ENCODE measurements around the gene AGPS.
"Not testable (repeated sequence)": the region's sequence is repeated elsewhere in the genome, so short reads cannot be mapped to it uniquely, and the experiment has no call there.

The AGPS gene

GRCh38 chr2:177422271-177422670 is 29.7 kb downstream of the AGPS start:
- no peak for DNase-seq (ENCODE audit: low spot score)

- not testable (repeated sequence) for DNase-seq (ENCODE audit: low spot score)
These were observed 31.5 kb downstream of the AGPS start for GRCh38 chr2:177424120-177424519.

- not testable (repeated sequence) for DNase-seq (ENCODE audit: low spot score)
These were observed 32.0 kb downstream of the AGPS start for GRCh38 chr2:177424620-177425019.

- no peak for DNase-seq (ENCODE audit: low spot score)
These were observed 34.7 kb downstream of the AGPS start for GRCh38 chr2:177427316-177427715.

- not testable (repeated sequence) for DNase-seq (ENCODE audit: low spot score)
These were observed 35.4 kb downstream of the AGPS start for GRCh38 chr2:177427936-177428335.

- DNase-seq (ENCODE audit: low spot score) = no peak
These were observed 37.2 kb downstream of the AGPS start for GRCh38 chr2:177429688-177430325.

- no peak for DNase-seq (ENCODE audit: low spot score)
These were observed 37.8 kb downstream of the AGPS start for GRCh38 chr2:177430411-177430810.

GRCh38 chr2:177431111-177431725 is 38.6 kb downstream of the AGPS start:
- not testable (repeated sequence) for DNase-seq (ENCODE audit: low spot score)

- no peak for DNase-seq (ENCODE audit: low spot score)
These were observed 40.1 kb downstream of the AGPS start for GRCh38 chr2:177432703-177433102.

- no peak for DNase-seq (ENCODE audit: low spot score)
These were observed 40.8 kb downstream of the AGPS start for GRCh38 chr2:177433402-177433801.

- no peak for DNase-seq (ENCODE audit: low spot score)
These were observed 41.9 kb downstream of the AGPS start for GRCh38 chr2:177434475-177434874.

GRCh38 chr2:177445200-177445599 is 52.6 kb downstream of the AGPS start:
- DNase-seq (ENCODE audit: low spot score) = no peak

GRCh38 chr2:177448031-177448430 is 55.5 kb downstream of the AGPS start:
- DNase-seq (ENCODE audit: low spot score) = no peak

GRCh38 chr2:177449159-177449558 is 56.6 kb downstream of the AGPS start:
- no peak for DNase-seq (ENCODE audit: low spot score)

GRCh38 chr2:177455187-177455586 is 62.6 kb downstream of the AGPS start:
- no peak for DNase-seq (ENCODE audit: low spot score)

GRCh38 chr2:177459756-177460155 is 67.2 kb downstream of the AGPS start:
- DNase-seq (ENCODE audit: low spot score) = not testable (repeated sequence)

GRCh38 chr2:177460973-177461585 is 68.5 kb downstream of the AGPS start:
- no peak for DNase-seq (ENCODE audit: low spot score)

- DNase-seq (ENCODE audit: low spot score) = no peak
These were observed 72.0 kb downstream of the AGPS start for GRCh38 chr2:177464549-177464948.

- no peak for DNase-seq (ENCODE audit: low spot score)
These were observed 73.0 kb downstream of the AGPS start for GRCh38 chr2:177465400-177466138.

GRCh38 chr2:177466337-177467195 is 74.0 kb downstream of the AGPS start:
- DNase-seq (ENCODE audit: low spot score) = no peak

- no peak for DNase-seq (ENCODE audit: low spot score)
These were observed 75.1 kb downstream of the AGPS start for GRCh38 chr2:177467646-177468045.

- no peak for DNase-seq (ENCODE audit: low spot score)
These were observed 79.4 kb downstream of the AGPS start for GRCh38 chr2:177471990-177472389.
